ENCODE results near the gene CENPF.

Gene CENPF

DNA sequence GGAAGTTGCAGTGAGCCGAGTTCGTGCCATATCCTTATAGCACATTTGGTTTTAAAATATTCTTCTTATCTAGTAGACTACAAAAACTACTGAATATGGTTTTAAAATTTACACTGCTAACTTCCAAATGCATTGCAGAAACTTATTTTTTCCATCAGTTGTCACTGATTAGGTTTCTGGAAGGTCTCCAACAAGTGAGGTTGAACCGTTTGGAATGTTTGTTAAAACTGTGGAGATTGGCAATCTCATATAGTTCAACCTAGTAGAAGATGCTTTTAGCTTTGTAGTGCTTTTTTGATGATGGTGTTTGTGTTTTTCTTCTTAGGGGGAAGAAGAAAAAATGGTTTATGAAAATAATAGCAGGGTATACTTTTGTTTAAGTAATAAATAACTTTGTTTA, 12.9 kb downstream of the CENPF start:
- DNase-seq (ENCODE audit: low read depth): peak; percentile 44
- TF ChIP-seq, protein P1, sequence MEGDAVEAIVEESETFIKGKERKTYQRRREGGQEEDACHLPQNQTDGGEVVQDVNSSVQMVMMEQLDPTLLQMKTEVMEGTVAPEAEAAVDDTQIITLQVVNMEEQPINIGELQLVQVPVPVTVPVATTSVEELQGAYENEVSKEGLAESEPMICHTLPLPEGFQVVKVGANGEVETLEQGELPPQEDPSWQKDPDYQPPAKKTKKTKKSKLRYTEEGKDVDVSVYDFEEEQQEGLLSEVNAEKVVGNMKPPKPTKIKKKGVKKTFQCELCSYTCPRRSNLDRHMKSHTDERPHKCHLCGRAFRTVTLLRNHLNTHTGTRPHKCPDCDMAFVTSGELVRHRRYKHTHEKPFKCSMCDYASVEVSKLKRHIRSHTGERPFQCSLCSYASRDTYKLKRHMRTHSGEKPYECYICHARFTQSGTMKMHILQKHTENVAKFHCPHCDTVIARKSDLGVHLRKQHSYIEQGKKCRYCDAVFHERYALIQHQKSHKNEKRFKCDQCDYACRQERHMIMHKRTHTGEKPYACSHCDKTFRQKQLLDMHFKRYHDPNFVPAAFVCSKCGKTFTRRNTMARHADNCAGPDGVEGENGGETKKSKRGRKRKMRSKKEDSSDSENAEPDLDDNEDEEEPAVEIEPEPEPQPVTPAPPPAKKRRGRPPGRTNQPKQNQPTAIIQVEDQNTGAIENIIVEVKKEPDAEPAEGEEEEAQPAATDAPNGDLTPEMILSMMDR (conservative IDR thresholded peaks at IDR 0.05; ENCODE audit: low read length): no peak
- no peak overlapping the region for H3K4me3 ChIP-seq (ENCODE audit: low read length)

DNA sequence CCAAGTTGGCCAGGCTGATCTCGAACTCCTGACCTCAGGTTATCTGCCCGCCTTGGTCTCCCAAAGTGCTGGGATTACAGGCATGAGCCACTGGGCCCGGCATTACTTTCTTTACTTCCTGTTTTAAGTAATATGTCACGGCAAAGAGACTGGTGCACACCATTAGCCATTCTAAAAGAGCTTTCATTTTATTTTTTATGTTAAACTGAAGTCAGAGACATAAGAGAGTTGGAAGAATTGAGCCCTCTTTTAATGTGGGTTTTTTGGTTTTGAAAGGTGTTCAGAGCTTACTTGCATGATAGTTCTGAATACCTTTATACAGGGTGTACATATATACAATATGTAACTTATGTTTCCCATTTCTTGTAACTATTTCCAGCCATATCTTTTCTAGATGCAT, 14.3 kb downstream of the CENPF start:
- DNase-seq (ENCODE audit: low read depth): no peak
- TF ChIP-seq, protein P1 (conservative IDR thresholded peaks at IDR 0.05; ENCODE audit: low read length): no peak
- H3K4me3 ChIP-seq (ENCODE audit: low read length): no peak overlapping the region

DNA sequence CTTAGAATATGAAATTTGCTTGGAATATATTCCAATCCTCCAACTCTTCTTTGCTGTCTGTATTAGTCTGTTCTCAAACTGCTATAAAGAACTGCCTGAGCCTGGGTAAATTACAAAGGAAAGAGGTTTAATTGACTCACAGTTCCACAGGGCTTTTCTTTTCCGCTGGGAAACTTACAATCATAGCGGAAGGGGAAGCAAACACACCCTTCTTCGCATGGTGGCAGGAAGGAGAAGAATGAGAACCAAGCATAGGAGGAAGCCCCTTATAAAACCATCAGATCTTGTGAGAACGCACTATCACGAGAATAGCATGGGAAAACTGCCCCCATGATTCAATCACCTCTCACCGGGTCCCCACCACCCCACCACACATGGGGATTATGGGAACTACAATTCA, 14.8 kb downstream of the CENPF start:
- no peak overlapping the region for H3K4me3 ChIP-seq (ENCODE audit: low read length)
- TF ChIP-seq, protein P1 (conservative IDR thresholded peaks at IDR 0.05; ENCODE audit: low read length): no peak
- DNase-seq (ENCODE audit: low read depth): no peak

DNA sequence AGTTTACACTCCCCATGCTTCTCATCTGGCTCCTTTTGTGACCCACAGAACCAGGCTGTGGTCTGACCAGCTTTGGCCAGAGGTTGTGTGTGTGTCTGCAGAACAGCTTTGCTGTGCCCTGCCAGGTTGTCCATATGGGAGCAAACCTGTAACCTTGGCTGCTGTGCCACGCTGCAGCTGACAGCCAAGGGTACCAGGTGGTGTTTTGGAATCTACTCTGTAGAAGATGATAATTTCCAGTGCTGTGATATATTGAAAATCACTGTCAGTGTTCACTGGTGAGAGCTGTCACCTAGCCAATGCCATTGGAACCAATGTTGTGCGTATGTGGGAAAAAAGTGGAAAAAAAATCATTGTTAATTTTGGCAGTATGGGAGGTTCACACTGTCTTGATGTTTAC, 18.2 kb downstream of the CENPF start:
- no peak for DNase-seq (ENCODE audit: low read depth)
- TF ChIP-seq, protein P1 (conservative IDR thresholded peaks at IDR 0.05; ENCODE audit: low read length): no peak
- H3K4me3 ChIP-seq (ENCODE audit: low read length): no peak overlapping the region

DNA sequence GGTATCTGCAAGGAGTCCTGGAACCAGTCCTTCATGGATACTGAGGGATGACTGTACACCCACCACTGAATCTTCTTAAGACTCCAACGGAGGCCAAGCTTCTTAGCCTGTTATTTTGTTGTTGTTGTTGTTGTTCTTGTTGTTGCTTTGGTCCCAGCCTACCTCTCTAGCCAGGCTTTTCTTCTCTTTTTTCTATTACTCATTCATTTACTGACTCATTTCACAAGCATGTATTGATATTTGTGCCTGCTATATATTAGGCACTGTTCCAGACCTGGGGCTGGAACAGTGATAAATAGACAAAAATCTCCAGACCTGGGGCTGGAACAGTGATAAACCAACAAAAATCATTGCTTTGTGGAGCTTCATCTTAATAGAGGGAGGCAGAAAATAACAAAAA, 20.4 kb downstream of the CENPF start:
- H3K4me3 ChIP-seq (ENCODE audit: low read length): no peak overlapping the region
- DNase-seq (ENCODE audit: low read depth): peak; percentile 12
- TF ChIP-seq, protein P1 (conservative IDR thresholded peaks at IDR 0.05; ENCODE audit: low read length): no peak

DNA sequence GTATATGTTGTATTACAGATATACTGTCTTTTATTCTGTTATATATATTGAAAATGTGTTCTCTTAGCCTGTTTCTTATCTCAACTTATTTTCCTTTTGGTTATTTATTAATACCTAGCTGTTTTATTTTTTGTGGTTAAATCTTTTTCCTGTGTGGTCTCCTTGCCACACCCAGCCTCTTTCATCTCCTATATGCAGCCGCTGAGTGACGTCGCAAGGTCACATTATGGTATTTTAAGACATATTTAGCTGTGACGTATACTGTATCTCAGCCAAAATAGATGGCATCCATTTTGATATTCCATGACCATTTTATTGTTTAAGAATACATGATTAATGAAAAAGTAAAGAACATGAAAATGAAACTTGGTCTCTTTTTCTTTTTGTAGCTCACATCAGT, 29.1 kb downstream of the CENPF start:
- no peak overlapping the region for H3K4me3 ChIP-seq (ENCODE audit: low read length)
- no peak for DNase-seq (ENCODE audit: low read depth)
- TF ChIP-seq, protein P1 (conservative IDR thresholded peaks at IDR 0.05; ENCODE audit: low read length): no peak

DNA sequence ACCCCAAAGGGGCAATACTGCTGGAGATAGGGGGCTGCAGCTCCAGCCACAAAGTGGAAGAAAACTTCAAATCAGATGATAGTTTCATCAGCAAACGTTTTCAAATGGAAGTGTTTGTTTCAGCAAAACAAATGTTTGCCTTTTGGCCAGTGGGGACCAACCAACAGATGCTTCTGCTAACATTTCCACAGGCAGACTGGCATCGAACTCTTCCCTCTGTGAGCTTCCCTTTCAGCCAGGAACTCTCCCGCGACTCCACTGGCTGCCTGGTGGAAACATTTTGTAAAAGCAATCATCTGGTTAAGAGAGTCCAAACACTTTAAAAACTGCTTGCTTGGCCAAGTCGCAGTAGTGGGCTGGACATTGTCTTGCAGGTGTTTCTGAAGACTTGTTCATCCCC, 30.7 kb downstream of the CENPF start:
- DNase-seq (ENCODE audit: low read depth): no peak
- no peak overlapping the region for H3K4me3 ChIP-seq (ENCODE audit: low read length)
- TF ChIP-seq, protein P1 (conservative IDR thresholded peaks at IDR 0.05; ENCODE audit: low read length): no peak
